ENCODE results near the gene MREG.

The MREG gene

GRCh38 chr2:215917953-215918620 lies 95.3 kb downstream of the MREG start:
- H3K4me3 ChIP-seq (ENCODE audit: low read length): no peak overlapping the region
- 22% methylated on average over 3 of the region's 3 CpGs for WGBS
- peaks cover 28% of the 10 kb centered on the region for H3K4me1 ChIP-seq (ENCODE audit: insufficient read depth, low read length)
- no peaks in the 10 kb centered on the region for H3K36me3 ChIP-seq (ENCODE audit: insufficient read depth, low read length)
- H3K27me3 ChIP-seq (ENCODE audit: insufficient read depth, low read length): no peaks in the 10 kb centered on the region
- no peaks in the 10 kb centered on the region for H3K9me3 ChIP-seq (ENCODE audit: insufficient read depth, low read depth, low read length)
- peak overlapping the region; percentile 65; the same call in 1 of the 2 replicates for H3K27ac ChIP-seq (ENCODE audit: low read depth, low read length)
- H3K9ac ChIP-seq (ENCODE audit: low read depth, low read length): no peak overlapping the region

DNA sequence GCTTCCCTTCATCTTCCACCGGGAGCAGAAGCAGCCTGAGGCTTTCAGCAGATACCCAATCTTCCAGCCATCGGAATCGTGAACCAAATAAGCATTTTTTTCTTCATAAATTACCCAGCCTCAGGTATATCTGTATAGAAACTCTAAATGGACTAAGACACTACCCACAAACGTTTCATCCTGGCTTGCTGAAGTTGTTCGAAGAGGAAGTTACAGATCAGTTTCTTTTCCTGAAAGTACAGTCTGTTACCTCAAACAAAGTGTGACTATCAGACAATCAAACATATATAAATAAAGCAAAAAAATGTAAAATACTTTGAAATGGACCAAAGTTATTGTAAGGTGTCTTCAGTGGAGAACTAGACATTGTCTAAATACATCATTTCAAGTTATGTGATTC lies 97.9 kb downstream of the MREG start:
- peaks cover 22% of the 10 kb centered on the region for H3K4me1 ChIP-seq (ENCODE audit: insufficient read depth, low read length)
- WGBS: 92% methylated on average over 5 of the region's 5 CpGs
- no peaks in the 10 kb centered on the region for H3K9me3 ChIP-seq (ENCODE audit: insufficient read depth, low read depth, low read length)
- no peak overlapping the region for H3K27ac ChIP-seq (ENCODE audit: low read depth, low read length)
- no peak overlapping the region for H3K9ac ChIP-seq (ENCODE audit: low read depth, low read length)
- H3K36me3 ChIP-seq (ENCODE audit: insufficient read depth, low read length): no peaks in the 10 kb centered on the region
- H3K4me3 ChIP-seq (ENCODE audit: low read length): no peak overlapping the region
- no peaks in the 10 kb centered on the region for H3K27me3 ChIP-seq (ENCODE audit: insufficient read depth, low read length)

GRCh38 chr2:215914777-215915165 lies 98.6 kb downstream of the MREG start:
- Histone ChIP-seq H3K9me3 (ENCODE audit: insufficient read depth, low read depth, low read length) (no peaks in the 10 kb centered on the region), H3K4me1 (ENCODE audit: insufficient read depth, low read length) (peaks cover 20% of the 10 kb centered on the region), H3K4me3 (ENCODE audit: low read length) (no peak overlapping the region), H3K27me3 (ENCODE audit: insufficient read depth, low read length) (no peaks in the 10 kb centered on the region), H3K9ac (ENCODE audit: low read depth, low read length) (no peak overlapping the region), H3K27ac (ENCODE audit: low read depth, low read length) (no peak overlapping the region), H3K36me3 (ENCODE audit: insufficient read depth, low read length) (no peaks in the 10 kb centered on the region)
- 97% methylated on average over 4 of the region's 4 CpGs for WGBS

- Histone ChIP-seq H3K4me3 (ENCODE audit: low read length) (no peak overlapping the region), H3K9me3 (ENCODE audit: insufficient read depth, low read depth, low read length) (no peaks in the 10 kb centered on the region), H3K4me1 (ENCODE audit: insufficient read depth, low read length) (peaks cover 14% of the 10 kb centered on the region), H3K27ac (ENCODE audit: low read depth, low read length) (no peak overlapping the region), H3K36me3 (ENCODE audit: insufficient read depth, low read length) (no peaks in the 10 kb centered on the region), H3K9ac (ENCODE audit: low read depth, low read length) (no peak overlapping the region), H3K27me3 (ENCODE audit: insufficient read depth, low read length) (no peaks in the 10 kb centered on the region)
- 98% methylated on average over 3 of the region's 3 CpGs for WGBS
Measured at GRCh38 chr2:215914054-215914776, 99.1 kb downstream of the MREG start.

- Histone ChIP-seq H3K36me3 (ENCODE audit: insufficient read depth, low read length) (no peaks in the 10 kb centered on the region), H3K4me3 (ENCODE audit: low read length) (no peak overlapping the region), H3K27me3 (ENCODE audit: insufficient read depth, low read length) (no peaks in the 10 kb centered on the region), H3K27ac (ENCODE audit: low read depth, low read length) (no peak overlapping the region), H3K4me1 (ENCODE audit: insufficient read depth, low read length) (no peaks in the 10 kb centered on the region), H3K9ac (ENCODE audit: low read depth, low read length) (no peak overlapping the region), H3K9me3 (ENCODE audit: insufficient read depth, low read depth, low read length) (no peaks in the 10 kb centered on the region)
- WGBS: 95% methylated on average over 5 of the region's 6 CpGs
Measured at GRCh38 chr2:215912299-215912842, 101.0 kb downstream of the MREG start.

DNA sequence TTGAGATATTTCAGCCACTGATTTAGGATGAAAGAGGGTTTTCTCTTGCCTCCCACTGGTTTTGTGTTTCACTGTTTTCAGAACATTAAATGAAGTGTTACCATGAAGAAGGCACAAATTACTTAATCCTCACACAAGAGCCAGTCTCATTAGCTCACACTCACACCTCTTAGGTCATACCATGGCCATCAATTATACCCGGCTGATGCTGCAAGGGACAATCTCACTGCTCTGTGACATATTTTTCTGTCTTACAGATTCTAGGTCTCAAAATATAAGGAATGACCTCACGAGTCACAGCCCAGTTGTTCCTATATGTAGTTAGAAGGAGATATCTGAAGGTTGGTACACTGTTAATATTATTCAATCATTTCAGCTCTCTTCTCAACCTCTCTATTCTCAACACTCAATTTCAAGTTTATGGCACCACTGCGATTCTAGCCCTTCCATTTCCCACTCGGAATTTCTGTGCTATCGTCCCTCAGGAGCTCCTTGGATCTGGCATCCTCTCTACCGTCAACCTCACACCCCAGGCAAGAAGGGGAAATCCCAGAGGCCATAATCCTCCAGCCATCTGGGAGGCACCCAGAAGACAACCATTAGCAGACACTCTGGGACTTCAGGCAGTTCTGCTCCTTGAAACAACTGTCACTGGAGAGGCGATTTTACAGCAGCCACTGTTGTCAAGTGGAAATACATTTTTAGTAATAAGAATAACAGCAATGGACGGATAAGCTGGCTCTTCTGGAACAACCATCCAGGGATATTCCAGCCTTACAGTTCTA lies 101.9 kb downstream of the MREG start:
- Histone ChIP-seq H3K36me3 (ENCODE audit: insufficient read depth, low read length) (no peaks in the 10 kb centered on the region), H3K27me3 (ENCODE audit: insufficient read depth, low read length) (no peaks in the 10 kb centered on the region), H3K4me3 (ENCODE audit: low read length) (no peak overlapping the region), H3K9ac (ENCODE audit: low read depth, low read length) (no peak overlapping the region), H3K4me1 (ENCODE audit: insufficient read depth, low read length) (no peaks in the 10 kb centered on the region), H3K27ac (ENCODE audit: low read depth, low read length) (no peak overlapping the region), H3K9me3 (ENCODE audit: insufficient read depth, low read depth, low read length) (no peaks in the 10 kb centered on the region)
- 93% methylated on average over 8 of the region's 8 CpGs for WGBS

DNA sequence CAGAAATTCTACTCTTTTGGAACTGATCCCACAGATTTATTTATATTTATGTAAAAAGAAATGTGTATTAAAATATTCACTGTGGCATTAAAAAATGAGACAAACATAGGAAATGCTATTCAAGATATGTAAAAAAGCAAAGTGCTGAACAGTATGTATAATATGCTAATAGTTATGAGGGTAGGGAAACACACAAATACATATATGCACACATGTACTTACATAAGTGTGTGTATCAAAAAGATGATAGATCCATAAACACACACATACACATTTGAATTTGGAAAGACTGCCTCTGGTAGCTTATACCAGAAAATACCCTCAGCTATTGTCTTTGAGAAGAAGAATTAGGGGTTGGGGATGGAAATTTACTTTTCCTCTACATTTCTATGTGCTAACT lies 103.2 kb downstream of the MREG start:
- Histone ChIP-seq H3K27ac (ENCODE audit: low read depth, low read length) (no peak overlapping the region), H3K9me3 (ENCODE audit: insufficient read depth, low read depth, low read length) (no peaks in the 10 kb centered on the region), H3K4me3 (ENCODE audit: low read length) (no peak overlapping the region), H3K9ac (ENCODE audit: low read depth, low read length) (no peak overlapping the region), H3K36me3 (ENCODE audit: insufficient read depth, low read length) (no peaks in the 10 kb centered on the region), H3K27me3 (ENCODE audit: insufficient read depth, low read length) (no peaks in the 10 kb centered on the region), H3K4me1 (ENCODE audit: insufficient read depth, low read length) (no peaks in the 10 kb centered on the region)

- Histone ChIP-seq H3K4me1 (ENCODE audit: insufficient read depth, low read length) (no peaks in the 10 kb centered on the region), H3K9ac (ENCODE audit: low read depth, low read length) (no peak overlapping the region), H3K4me3 (ENCODE audit: low read length) (no peak overlapping the region), H3K36me3 (ENCODE audit: insufficient read depth, low read length) (no peaks in the 10 kb centered on the region), H3K9me3 (ENCODE audit: insufficient read depth, low read depth, low read length) (no peaks in the 10 kb centered on the region), H3K27ac (ENCODE audit: low read depth, low read length) (no peak overlapping the region), H3K27me3 (ENCODE audit: insufficient read depth, low read length) (no peaks in the 10 kb centered on the region)
- 90% methylated on average over 9 of the region's 9 CpGs for WGBS
Measured at GRCh38 chr2:215907147-215907546, 106.2 kb downstream of the MREG start.

DNA sequence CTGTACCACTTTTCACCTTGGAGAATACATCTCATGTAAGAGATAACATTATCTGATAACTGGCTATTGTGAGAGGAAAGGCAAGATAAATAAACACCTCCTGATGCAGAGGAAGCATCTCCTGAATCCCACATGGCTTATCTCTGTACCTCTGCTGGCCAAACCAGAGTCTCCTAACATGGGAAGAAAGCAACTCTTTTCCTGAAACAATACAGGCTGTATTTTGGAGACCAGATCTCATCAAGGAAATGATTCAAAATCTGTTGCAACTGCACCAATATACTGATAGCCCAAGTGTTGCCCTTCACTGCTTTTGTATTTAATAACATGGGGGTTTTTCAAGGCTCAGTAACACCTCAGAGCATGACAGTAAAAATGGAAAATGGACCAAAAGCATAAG lies 106.9 kb downstream of the MREG start:
- no peaks in the 10 kb centered on the region for H3K27me3 ChIP-seq (ENCODE audit: insufficient read depth, low read length)
- no peak overlapping the region for H3K27ac ChIP-seq (ENCODE audit: low read depth, low read length)
- H3K36me3 ChIP-seq (ENCODE audit: insufficient read depth, low read length): no peaks in the 10 kb centered on the region
- no peak overlapping the region for H3K9ac ChIP-seq (ENCODE audit: low read depth, low read length)
- no peaks in the 10 kb centered on the region for H3K4me1 ChIP-seq (ENCODE audit: insufficient read depth, low read length)
- H3K9me3 ChIP-seq (ENCODE audit: insufficient read depth, low read depth, low read length): no peaks in the 10 kb centered on the region
- H3K4me3 ChIP-seq (ENCODE audit: low read length): no peak overlapping the region

DNA sequence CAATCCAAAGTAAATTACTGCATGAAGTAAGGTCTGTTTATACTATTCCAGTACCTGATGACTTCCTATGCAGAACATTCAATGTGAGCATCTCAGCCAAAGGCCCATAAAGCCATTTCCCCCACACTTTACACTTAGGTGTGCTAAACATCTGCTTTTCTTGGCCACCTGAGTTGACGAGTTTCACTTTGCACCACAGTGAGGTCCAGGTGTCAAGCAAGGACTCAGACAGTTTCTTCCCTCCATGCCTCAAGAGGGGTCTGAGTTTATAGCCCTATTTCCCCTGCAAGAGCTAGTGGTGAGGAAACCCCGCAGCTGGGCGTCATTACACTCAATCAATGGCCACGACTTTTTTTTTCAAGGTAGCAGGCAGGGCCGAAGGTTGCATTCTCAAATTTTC lies 107.7 kb downstream of the MREG start:
- Histone ChIP-seq H3K4me1 (ENCODE audit: insufficient read depth, low read length) (no peaks in the 10 kb centered on the region), H3K27ac (ENCODE audit: low read depth, low read length) (no peak overlapping the region), H3K4me3 (ENCODE audit: low read length) (no peak overlapping the region), H3K9me3 (ENCODE audit: insufficient read depth, low read depth, low read length) (no peaks in the 10 kb centered on the region), H3K36me3 (ENCODE audit: insufficient read depth, low read length) (no peaks in the 10 kb centered on the region), H3K27me3 (ENCODE audit: insufficient read depth, low read length) (no peaks in the 10 kb centered on the region), H3K9ac (ENCODE audit: low read depth, low read length) (no peak overlapping the region)
- WGBS: 84% methylated on average over 5 of the region's 5 CpGs

DNA sequence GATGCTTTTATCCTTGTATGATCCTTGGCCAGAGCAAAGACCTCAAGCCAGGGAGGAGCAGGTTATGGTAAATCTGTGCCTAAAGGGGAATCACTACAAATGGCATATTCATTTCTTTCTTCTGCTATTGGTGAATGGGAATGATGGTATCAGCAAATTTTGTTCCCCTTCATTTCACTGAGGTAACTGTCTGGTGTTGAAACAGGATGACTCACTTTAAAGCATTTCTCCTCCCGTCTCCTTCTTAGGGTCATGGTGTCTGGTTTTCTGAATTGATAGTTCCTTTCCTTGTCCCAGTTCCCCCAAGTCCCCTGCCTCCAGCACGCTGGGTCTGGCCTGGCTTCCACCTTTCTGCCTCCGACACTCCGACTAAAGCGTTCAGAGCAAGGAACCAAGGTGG lies 109.2 kb downstream of the MREG start:
- Histone ChIP-seq H3K4me1 (ENCODE audit: insufficient read depth, low read length) (no peaks in the 10 kb centered on the region), H3K4me3 (ENCODE audit: low read length) (no peak overlapping the region), H3K27ac (ENCODE audit: low read depth, low read length) (no peak overlapping the region), H3K36me3 (ENCODE audit: insufficient read depth, low read length) (no peaks in the 10 kb centered on the region), H3K27me3 (ENCODE audit: insufficient read depth, low read length) (no peaks in the 10 kb centered on the region), H3K9me3 (ENCODE audit: insufficient read depth, low read depth, low read length) (no peaks in the 10 kb centered on the region), H3K9ac (ENCODE audit: low read depth, low read length) (no peak overlapping the region)
- 96% methylated on average over 5 of the region's 5 CpGs for WGBS

Measured in HUES64 (cell line).